Transverse colon (tissue), 4 donors: Measurements from ENCODE around the gene ME1. TPM values are rescaled to one million over a fixed set of nuclear protein-coding genes. Genes with fewer than 3 reads are reported as not detected.

ENCODE experiments used
- DNase-seq: peaks from one replicate; pipeline ENCODE4 v3.0.0-alpha.2; 2019
- H3K27ac ChIP-seq, 4 donors: fragments of 200-600 bp; sonication (generic); 2 replicates each; pipeline ENCODE4 v1.5.1; 2016 to 2018; ENCODE audit warnings: inconsistent platforms in 4 of 4
- H3K27me3 ChIP-seq: fragments of 200-600 bp; sonication (generic); 2 replicates; pipeline ENCODE4 v1.5.1; 2017; ENCODE audit warnings: inconsistent platforms
- H3K36me3 ChIP-seq, 4 donors: fragments of 200-600 bp; sonication (generic); 2 replicates each; pipeline ENCODE4 v1.5.1; 2017 to 2019; ENCODE audit warnings: inconsistent platforms in 4 of 4
- H3K4me1 ChIP-seq, 4 donors: fragments of 200-600 bp; sonication (generic); 2 replicates each; pipeline ENCODE4 v1.5.1; 2017 to 2020; ENCODE audit warnings: inconsistent platforms in 4 of 4
- H3K4me3 ChIP-seq, 4 donors: fragments of 200-600 bp; sonication (generic); 1 replicate in 1 of 4; 2 replicates in 3 of 4; pipeline versions ENCODE4 v1.5.1 to v1.6.1; 2017 to 2019; ENCODE audit warnings: inconsistent platforms in 4 of 4
- H3K9me3 ChIP-seq, 2 donors: fragments of 200-600 bp; sonication (generic); 2 replicates each; pipeline ENCODE4 v1.5.1; 2017 to 2019; ENCODE audit warnings: inconsistent platforms in 2 of 2
- EP300 ChIP-seq: sonication (generic); formaldehyde crosslinking; IDR thresholded peaks from one replicate; pipeline ENCODE4 v1.6.1; 2017; ENCODE audit warnings: antibody characterized with exemption, low read depth
- POLR2A ChIP-seq: fragments of 450-650 bp; IDR thresholded peaks from one replicate; pipeline ENCODE4 v1.6.1; 2016; ENCODE audit warnings: antibody characterized with exemption, mild to moderate bottlenecking, moderate library complexity
- POLR2AphosphoS5 ChIP-seq, 3 donors: sonication (generic); formaldehyde crosslinking; IDR thresholded peaks; one replicate each; pipeline ENCODE4 v1.6.1; 2016; ENCODE audit warnings: antibody characterized with exemption in 3 of 3
- WGBS, 2 donors: methylation state at CpG; one replicate each; pipeline ENCODE4 v1.1.5; 2018; ENCODE audit warnings: low coverage in 1 of 2; 5-methylcytosine and 5-hydroxymethylcytosine counted together
- in situ Hi-C, 4 donors: fragments of 200-750 bp; cut with MboI; loops; one replicate each; pipeline versions ENCODE4 v1.15.0 to v1.15.1; 2017; ENCODE audit warnings: low sequenced_read_pairs in 3 of 4, low pct_ligation_motif_present in 1 of 4, low pct_unique_long_range_greater_than_20kb in 1 of 4
- intact Hi-C: fragments of 100-400 bp; cut with DNase I; formaldehyde crosslinking; loops from one replicate; pipeline ENCODE4 v1.15.1; 2023; ENCODE audit warnings: low total_unique reads
- total RNA-seq, 4 donors: library from RNA; depleted of rRNA; stranded (reverse); fragments of >200 nt; gene quantifications; one replicate each; pipeline ENCODE4 v1.1.0, GENCODE V29; 2016
- TF ChIP-seq, protein P1 (sequence below), 5 experiments: fragments of 200-600 bp in 3 of 5; fragments of 450-650 bp in 2 of 5; sonication (generic) in 3 of 5; IDR thresholded peaks; 1 replicate in 2 of 5; 2 replicates in 3 of 5; pipeline ENCODE4 v1.5.1; 2016 to 2017; ENCODE audit warnings: antibody characterized with exemption in 5 of 5, inconsistent platforms in 3 of 5, mild to moderate bottlenecking in 2 of 5, moderate library complexity in 1 of 5

ME1 gene
- total RNA-seq, 4 donors from 2014 or later = 1.9 to 36.6 (median 6.0) TPM

DNA sequence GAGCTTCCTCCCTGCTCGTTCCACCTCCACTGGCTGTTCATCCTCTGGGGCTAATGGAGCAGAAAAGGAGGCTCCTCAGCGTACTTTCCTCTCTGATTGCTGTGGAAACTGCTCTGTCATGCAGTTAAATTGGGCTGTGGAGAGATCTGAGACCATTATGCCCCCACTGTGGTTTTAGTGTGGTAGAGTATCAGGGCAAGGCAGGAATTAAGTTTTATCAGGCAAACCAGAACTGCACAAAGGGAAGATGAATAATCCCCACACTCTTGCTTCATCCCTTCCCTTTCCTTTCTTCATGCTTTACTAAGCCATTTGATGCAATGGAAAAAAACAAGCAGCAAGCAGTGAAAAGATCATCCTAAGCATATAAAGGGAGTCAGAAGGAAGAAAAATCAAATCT, 11.9 kb upstream of the ME1 start:
- no peaks in the 10 kb centered on the region for H3K27me3 ChIP-seq
- 63 to 64% methylated on average over 2 of the region's 2 CpGs for WGBS, 2 donors
- no peak overlapping the region for H3K4me3 ChIP-seq
- H3K27ac ChIP-seq = no peak overlapping the region
- no peaks in the 10 kb centered on the region for H3K9me3 ChIP-seq
- no peak for DNase-seq
- TF ChIP-seq POLR2A (no peak), POLR2AphosphoS5 (IDR thresholded peaks at IDR 0.05) (no peak), EP300 (no peak)
- TF ChIP-seq, protein P1, sequence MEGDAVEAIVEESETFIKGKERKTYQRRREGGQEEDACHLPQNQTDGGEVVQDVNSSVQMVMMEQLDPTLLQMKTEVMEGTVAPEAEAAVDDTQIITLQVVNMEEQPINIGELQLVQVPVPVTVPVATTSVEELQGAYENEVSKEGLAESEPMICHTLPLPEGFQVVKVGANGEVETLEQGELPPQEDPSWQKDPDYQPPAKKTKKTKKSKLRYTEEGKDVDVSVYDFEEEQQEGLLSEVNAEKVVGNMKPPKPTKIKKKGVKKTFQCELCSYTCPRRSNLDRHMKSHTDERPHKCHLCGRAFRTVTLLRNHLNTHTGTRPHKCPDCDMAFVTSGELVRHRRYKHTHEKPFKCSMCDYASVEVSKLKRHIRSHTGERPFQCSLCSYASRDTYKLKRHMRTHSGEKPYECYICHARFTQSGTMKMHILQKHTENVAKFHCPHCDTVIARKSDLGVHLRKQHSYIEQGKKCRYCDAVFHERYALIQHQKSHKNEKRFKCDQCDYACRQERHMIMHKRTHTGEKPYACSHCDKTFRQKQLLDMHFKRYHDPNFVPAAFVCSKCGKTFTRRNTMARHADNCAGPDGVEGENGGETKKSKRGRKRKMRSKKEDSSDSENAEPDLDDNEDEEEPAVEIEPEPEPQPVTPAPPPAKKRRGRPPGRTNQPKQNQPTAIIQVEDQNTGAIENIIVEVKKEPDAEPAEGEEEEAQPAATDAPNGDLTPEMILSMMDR (IDR thresholded peaks at IDR 0.05) = no peak
- in situ Hi-C loops = no loop called here
- no peaks in the 10 kb centered on the region for H3K4me1 ChIP-seq
- no peaks in the 10 kb centered on the region for H3K36me3 ChIP-seq
- intact Hi-C loops = no loop called here

DNA sequence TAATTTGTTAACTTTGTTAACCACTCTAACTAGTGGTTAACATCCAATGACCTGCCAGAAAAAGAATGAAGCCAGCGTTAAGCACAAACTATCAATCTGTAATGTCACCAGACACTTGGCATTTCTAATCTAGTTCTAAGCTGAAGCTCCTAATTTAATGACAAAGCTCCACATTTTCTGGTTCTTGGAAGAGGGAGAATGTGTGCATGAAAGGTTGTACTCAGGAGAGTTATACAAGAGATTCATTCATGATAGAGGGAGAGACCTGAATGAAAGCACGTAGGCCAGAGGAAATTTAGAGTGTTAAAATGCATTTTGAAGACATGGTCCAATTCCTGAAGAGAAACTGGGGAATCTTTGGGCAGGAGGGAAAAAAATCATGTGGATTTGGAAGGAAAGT, 8.3 kb upstream of the ME1 start:
- no peak for DNase-seq
- intact Hi-C loops = no loop called here
- TF ChIP-seq, protein P1 (IDR thresholded peaks at IDR 0.05) = no peak
- TF ChIP-seq POLR2AphosphoS5 (IDR thresholded peaks at IDR 0.05) (no peak), EP300 (no peak), POLR2A (no peak)
- Histone ChIP-seq H3K36me3 (no peaks in the 10 kb centered on the region), H3K9me3 (no peaks in the 10 kb centered on the region), H3K27me3 (no peaks in the 10 kb centered on the region), H3K4me3 (no peak overlapping the region), H3K4me1 (peaks cover 0 to 5% (median 0%) of the 10 kb centered on the region in 4 donors), H3K27ac (no peak overlapping the region)
- in situ Hi-C loops = no loop called here
- 78 to 85% methylated on average over 2 of the region's 2 CpGs for WGBS, 2 donors

DNA sequence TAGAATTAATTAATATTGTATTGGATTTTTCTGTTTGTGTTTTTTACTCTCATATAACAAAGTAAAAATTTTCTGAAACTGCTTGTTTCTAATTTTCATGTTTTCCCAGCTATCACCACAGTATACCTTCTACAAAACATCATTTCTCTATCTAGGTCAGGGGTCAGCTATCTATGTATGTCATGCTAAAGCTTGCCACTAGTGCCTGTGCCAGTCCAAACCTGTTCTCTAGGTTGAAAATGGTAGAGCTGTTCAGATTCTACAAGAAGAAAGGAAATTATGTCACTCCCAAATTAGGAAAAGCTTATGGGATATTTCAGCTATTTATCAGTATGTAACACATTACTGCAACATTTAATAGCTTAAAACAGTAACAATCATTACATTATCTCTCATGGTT, 5.8 kb upstream of the ME1 start:
- in situ Hi-C loops (no loop called here), intact Hi-C loops (no loop called here)
- H3K4me3 ChIP-seq = no peak overlapping the region
- TF ChIP-seq EP300 = no peak
- no peak for TF ChIP-seq POLR2A
- TF ChIP-seq, protein P1 (IDR thresholded peaks at IDR 0.05) = no peak
- no peak for TF ChIP-seq POLR2AphosphoS5 (IDR thresholded peaks at IDR 0.05)
- H3K36me3 ChIP-seq = no peaks in the 10 kb centered on the region
- no peaks in the 10 kb centered on the region for H3K9me3 ChIP-seq
- H3K4me1 ChIP-seq = peaks cover 0 to 25% (median under 1%) of the 10 kb centered on the region in 4 donors
- no peak for DNase-seq
- no peaks in the 10 kb centered on the region for H3K27me3 ChIP-seq
- H3K27ac ChIP-seq = no peak overlapping the region

DNA sequence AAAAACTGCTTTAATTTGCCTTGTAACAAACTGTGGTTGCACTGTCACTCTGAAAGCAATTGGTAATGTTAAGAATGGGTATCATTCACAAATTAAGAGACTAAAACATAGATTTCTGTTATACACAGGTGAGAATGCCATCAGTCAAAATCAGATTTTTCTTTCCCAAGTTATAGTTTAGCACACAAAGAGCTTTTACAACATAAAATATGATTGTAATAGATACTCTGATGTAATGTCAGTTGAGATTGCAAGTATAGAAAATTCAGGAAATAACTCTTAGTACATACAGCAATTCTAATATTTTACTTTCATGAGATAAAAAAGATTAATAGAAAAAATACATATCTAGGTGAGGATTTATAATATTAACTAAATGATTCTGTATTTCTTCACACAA, 2.3 kb upstream of the ME1 start:
- TF ChIP-seq, protein P1 (IDR thresholded peaks at IDR 0.05) = no peak
- no peak for TF ChIP-seq EP300
- TF ChIP-seq POLR2AphosphoS5 (IDR thresholded peaks at IDR 0.05) = no peak
- TF ChIP-seq POLR2A = no peak
- in situ Hi-C loops = no loop called here
- peaks cover 6 to 43% (median 15%) of the 10 kb centered on the region in 4 donors for H3K4me1 ChIP-seq

More for the DNA sequence above, 2.3 kb upstream of the ME1 start:
- H3K36me3 ChIP-seq = no peaks in the 10 kb centered on the region
- peak overlapping the region in 2 of 4 donors; percentile 13 to 84 for H3K27ac ChIP-seq
- H3K9me3 ChIP-seq = no peaks in the 10 kb centered on the region
- H3K4me3 ChIP-seq = no peak overlapping the region
- DNase-seq = no peak
- H3K27me3 ChIP-seq = no peaks in the 10 kb centered on the region
- intact Hi-C loops = no loop called here
